LNCaP clone FGC (cell line): ENCODE results near the gene PRKCQ.

Experiments used
- DNase-seq: peaks from one replicate; pipeline ENCODE4 v3.0.0-alpha.2; 2011; ENCODE audit warnings: low read depth
- H3K4me3 ChIP-seq: 2 replicates; pipeline ENCODE4 v1.5.1; 2011; ENCODE audit warnings: mild to moderate bottlenecking, low read depth, low read length, control low read depth
- CTCF ChIP-seq: IDR thresholded peaks from 2 replicates; pipeline ENCODE4 v1.5.1; 2012; ENCODE audit warnings: mild to moderate bottlenecking; ENCODE audit not compliant: control insufficient read depth, insufficient read depth; ENCODE audit errors: extremely low read depth

The PRKCQ gene

GRCh38 chr10:6563075-6563474 lies 17.0 kb downstream of the PRKCQ start:
- no peak for TF ChIP-seq CTCF
- no peak for DNase-seq
- no peak overlapping the region for H3K4me3 ChIP-seq

- no peak for DNase-seq
- TF ChIP-seq CTCF: no peak
- no peak overlapping the region for H3K4me3 ChIP-seq
Observed at GRCh38 chr10:6562221-6562620, 17.9 kb downstream of the PRKCQ start.

GRCh38 chr10:6561552-6561951 lies 18.5 kb downstream of the PRKCQ start:
- H3K4me3 ChIP-seq: no peak overlapping the region
- TF ChIP-seq CTCF: no peak
- DNase-seq: no peak

GRCh38 chr10:6558759-6559461 lies 21.2 kb downstream of the PRKCQ start:
- no peak overlapping the region for H3K4me3 ChIP-seq
- DNase-seq: no peak
- TF ChIP-seq CTCF: no peak

GRCh38 chr10:6558272-6558671 lies 21.8 kb downstream of the PRKCQ start:
- no peak for TF ChIP-seq CTCF
- no peak overlapping the region for H3K4me3 ChIP-seq
- DNase-seq: no peak

GRCh38 chr10:6553937-6554336 lies 26.1 kb downstream of the PRKCQ start:
- DNase-seq: no peak
- H3K4me3 ChIP-seq: no peak overlapping the region
- no peak for TF ChIP-seq CTCF

- no peak for TF ChIP-seq CTCF
- no peak for DNase-seq
- no peak overlapping the region for H3K4me3 ChIP-seq
Observed at GRCh38 chr10:6543431-6544005, 36.6 kb downstream of the PRKCQ start.
